K562 (cell line): ENCODE results near the gene SLX9. TPM values are rescaled to one million over a fixed set of nuclear protein-coding genes. Genes with fewer than 3 reads are reported as not detected.

ENCODE experiments used
- ATAC-seq: fragments of 200-7000 bp; cut with Tn5 transposase; 3 replicates; pipeline ENCODE4 v1.9.1; 2020; ENCODE audit warnings: moderate library complexity
- BruUV-seq: library from RNA; stranded (reverse); fragments of 400-500 nt; replicated peaks from 2 replicates; lab custom pipeline; 2021; lab: Mats Ljungman, UMichigan
- CTCF ChIA-PET: fragments of 300-600 bp; formaldehyde crosslinking; extraction: SDS; loops from one replicate; lab custom pipeline; 2021; ENCODE audit warnings: low intra/inter-chr PET ratio; lab: Yijun Ruan, JAX
- POLR2A ChIA-PET: fragments of 300-600, 350-650 bp; sonication (Branson Sonifier 250); formaldehyde crosslinking; extraction: SDS; loops from one replicate; lab custom pipeline; 2021; ENCODE audit warnings: antibody characterized with exemption, inconsistent platforms; lab: Yijun Ruan, JAX
- DNase-seq, 4 experiments: peaks; one replicate each; pipeline versions ENCODE4 v3.0.0 to v3.0.0-alpha.2; 2011 to 2018; ENCODE audit warnings: low spot score in 3 of 4, mixed read lengths in 3 of 4; ENCODE audit errors: extremely low read depth in 1 of 4
- FAIRE-seq: peaks from 2 replicates; lab custom pipeline; 2011; peaks lifted over from hg19 to GRCh38; lab: Jason Lieb, UNC
- H2AFZ ChIP-seq: 2 replicates; pipeline ENCODE4 v1.6.0; 2011; ENCODE audit warnings: low read depth, low read length, control low read depth, inconsistent platforms
- H3K27ac ChIP-seq: fragments of 200-600 bp; 3 replicates; pipeline ENCODE4 v1.8.0; 2011; ENCODE audit warnings: low read depth, mild to moderate bottlenecking, control low read depth, inconsistent platforms, low read length, moderate library complexity, mixed read lengths; ENCODE audit errors: extremely low read depth
- H3K27me3 ChIP-seq, 2 experiments: fragments of 300-600 bp in 1 of 2; 2 replicates in 1 of 2; 3 replicates in 1 of 2; pipeline versions ENCODE4 v1.6.0 to v1.8.0; 2011; ENCODE audit warnings: inconsistent platforms in 2 of 2, low read length in 2 of 2, mild to moderate bottlenecking in 1 of 2, mixed read lengths in 1 of 2, moderate library complexity in 1 of 2; ENCODE audit not compliant: control insufficient read depth in 2 of 2, insufficient read depth in 2 of 2
- H3K36me3 ChIP-seq: fragments of 300-600 bp; 3 replicates; pipeline ENCODE4 v1.8.0; 2011; ENCODE audit warnings: mild to moderate bottlenecking, low read length, inconsistent platforms; ENCODE audit not compliant: control insufficient read depth, insufficient read depth
- H3K4me1 ChIP-seq, 2 experiments: fragments of 200-600 bp in 1 of 2; replicated peaks in 1 of 2; 2 replicates in 1 of 2; 3 replicates in 1 of 2; pipeline versions ENCODE4 v1.5.1 to v1.8.0; 2011; ENCODE audit warnings: inconsistent platforms in 2 of 2, low read length in 2 of 2, mild to moderate bottlenecking in 1 of 2, mixed read lengths in 1 of 2, moderate library complexity in 1 of 2; ENCODE audit not compliant: control insufficient read depth in 2 of 2, insufficient read depth in 2 of 2
- H3K4me2 ChIP-seq: 2 replicates; pipeline ENCODE4 v1.6.1; 2011; ENCODE audit warnings: low read length, control low read depth, inconsistent platforms, mixed read lengths; ENCODE audit not compliant: insufficient read depth
- H3K4me3 ChIP-seq: fragments of 200-600 bp; sonication (generic), shearing (Covaris generic); 2 replicates; pipeline ENCODE4 v1.5.1; 2016; ENCODE audit warnings: control low read depth, inconsistent platforms
- H3K79me2 ChIP-seq: fragments of 200-600 bp; 3 replicates; pipeline ENCODE4 v1.8.0; 2011; ENCODE audit warnings: low read length, inconsistent platforms; ENCODE audit not compliant: control insufficient read depth, insufficient read depth
- H3K9ac ChIP-seq, 2 experiments: 2 replicates each; pipeline versions ENCODE4 v1.6.0 to v1.6.1; 2011; ENCODE audit warnings: low read depth in 2 of 2, low read length in 2 of 2, control low read depth in 1 of 2, inconsistent platforms in 1 of 2, mild to moderate bottlenecking in 1 of 2, mixed read lengths in 1 of 2; ENCODE audit not compliant: insufficient read depth in 1 of 2
- H3K9me1 ChIP-seq: one replicate; pipeline ENCODE4 v1.6.0; 2011; ENCODE audit warnings: inconsistent platforms, mild to moderate bottlenecking, low read length, moderate library complexity; ENCODE audit not compliant: control insufficient read depth, insufficient read depth
- H3K9me3 ChIP-seq: replicated peaks from 2 replicates; pipeline ENCODE4 v1.5.1; 2011; ENCODE audit warnings: low read depth, low read length, inconsistent platforms; ENCODE audit not compliant: control insufficient read depth, insufficient read depth
- H4K20me1 ChIP-seq: replicated peaks from 2 replicates; pipeline ENCODE4 v1.6.1; 2011; ENCODE audit warnings: low read length, inconsistent platforms, mixed read lengths; ENCODE audit not compliant: control insufficient read depth, insufficient read depth
- ARNT ChIP-seq, 2 experiments: fragments of 450-650 bp; IDR thresholded peaks; 2 replicates each; pipeline ENCODE4 v1.6.1; 2016; ENCODE audit warnings: mild to moderate bottlenecking in 1 of 2
- BCL6 ChIP-seq: fragments of 250-450 bp; sonication (Bioruptor Pico); IDR thresholded peaks from 2 replicates; pipeline ENCODE4 v1.4.0; 2020
- CBX1 ChIP-seq: sonication (generic); IDR thresholded peaks from 2 replicates; pipeline ENCODE4 v1.6.1; 2016; ENCODE audit warnings: antibody characterized with exemption, low read depth, mild to moderate bottlenecking
- DIDO1 ChIP-seq: fragments of 450-650 bp; IDR thresholded peaks from 2 replicates; pipeline ENCODE4 v1.6.1; 2016; ENCODE audit warnings: low read depth, missing biosample characterization, missing genetic modification characterization
- FUS ChIP-seq: fragments of 200-400 bp; formaldehyde crosslinking; optimal IDR thresholded peaks from 2 replicates; pipeline ENCODE3; 2017; ENCODE audit warnings: low read depth, low read length
- GATAD2A ChIP-seq: fragments of 450-650 bp; IDR thresholded peaks from 2 replicates; pipeline ENCODE4 v1.6.1; 2017
- HNRNPUL1 ChIP-seq: fragments of 200-400 bp; formaldehyde crosslinking; IDR thresholded peaks from 2 replicates; pipeline ENCODE4 v1.6.1; 2017; ENCODE audit warnings: low read length
- MECOM ChIP-seq: fragments of 250-450 bp; sonication (Bioruptor Pico); IDR thresholded peaks from 2 replicates; pipeline ENCODE4 v1.8.0; 2022; ENCODE audit warnings: inconsistent platforms
- PKNOX1 ChIP-seq: fragments of 450-650 bp; IDR thresholded peaks from 2 replicates; pipeline ENCODE4 v1.6.1; 2016
- RUNX1 ChIP-seq: sonication (generic); IDR thresholded peaks from 2 replicates; pipeline ENCODE4 v1.6.1; 2016; ENCODE audit warnings: antibody characterized with exemption, low read depth
- SMARCB1 ChIP-seq: IDR thresholded peaks from 2 replicates; pipeline ENCODE4 v1.6.1; 2011; ENCODE audit warnings: improper control_type of control experiment, low read depth; ENCODE audit not compliant: insufficient read length
- TAF7 ChIP-seq: fragments of 450-650 bp; IDR thresholded peaks from 2 replicates; pipeline ENCODE4 v1.6.1; 2016; ENCODE audit warnings: missing genetic modification characterization, missing compliant biosample characterization
- ZBTB33 ChIP-seq: sonication (generic); formaldehyde crosslinking; IDR thresholded peaks from 2 replicates; pipeline ENCODE4 v1.8.1; 2023; ENCODE audit warnings: mild to moderate bottlenecking, missing genetic modification reagents
- ZNF134 ChIP-seq: fragments of 250-450 bp; sonication (Bioruptor Pico); conservative IDR thresholded peaks from 2 replicates; pipeline ENCODE4 v1.4.0; 2020
- ZNF408 ChIP-seq: fragments of 250-450 bp; sonication (Bioruptor Pico); IDR thresholded peaks from 2 replicates; pipeline ENCODE4 v1.4.0; 2020; ENCODE audit warnings: low read depth, mild to moderate bottlenecking, moderate library complexity
- ZNF668 ChIP-seq: fragments of 250-450 bp; sonication (Bioruptor Pico); IDR thresholded peaks from 2 replicates; pipeline ENCODE4 v1.8.0; 2022; ENCODE audit warnings: mild to moderate bottlenecking, inconsistent platforms
- ZNF830 ChIP-seq: fragments of 250-450 bp; sonication (Bioruptor Pico); IDR thresholded peaks from 2 replicates; pipeline ENCODE4 v1.5.0; 2021; ENCODE audit warnings: mild to moderate bottlenecking
- WGBS: fragments of 100-300 bp; shearing (Covaris generic); methylation state at CpG from one replicate; pipeline ENCODE4 v1.1.6; 2016; ENCODE audit warnings: low coverage, mixed read lengths; ENCODE audit not compliant: insufficient coverage; ENCODE audit errors: missing lambda C conversion rate; 5-methylcytosine and 5-hydroxymethylcytosine counted together
- in situ Hi-C: fragments of 300-500 bp; cut with MboI; formaldehyde crosslinking; loops from 4 replicates; pipeline ENCODE4 v1.15.0; 2018; ENCODE audit warnings: inconsistent platforms, mixed read lengths
- intact Hi-C: fragments of 100-400 bp; cut with micrococcal nuclease; formaldehyde crosslinking; loops from 2 replicates; pipeline ENCODE4 v1.14.2; 2022
- polyA plus RNA-seq, 8 experiments: library from polyadenylated mRNA; depleted of rRNA in 4 of 8; stranded (reverse) in 5 of 8; unstranded in 3 of 8; fragments of >200 nt; fragmentation: Nextera tagmentation in 2 of 8; fragmentation: Illumina TruSeq in 1 of 8; extraction: Ambion mirVana in 2 of 8; extraction: Trizol in 1 of 8; gene quantifications; 2 replicates each; pipeline versions ENCODE4 v1.2.1 to v1.2.3, GENCODE V29; 2011 to 2014; ENCODE audit warnings: inconsistent platforms in 1 of 8, missing spikeins in 1 of 8
- total RNA-seq, 7 experiments: library from RNA; depleted of rRNA in 6 of 7; stranded (reverse); fragments of >200 nt in 6 of 7; fragmentation: Illumina TruSeq in 2 of 7; extraction: Trizol in 2 of 7; gene quantifications; 2 replicates each; pipeline versions ENCODE4 v1.2.1 to v1.2.3, GENCODE V29; 2011 to 2021; ENCODE audit warnings: low replicate concordance in 1 of 7
- TF ChIP-seq, protein P1 (sequence below): fragments of 250-450 bp; sonication (Bioruptor Pico); IDR thresholded peaks from 2 replicates; pipeline ENCODE4 v1.4.0; 2020; ENCODE audit warnings: mild to moderate bottlenecking, moderate library complexity

The SLX9 gene
- total and polyA plus RNA-seq, 9 of the 15 experiments (the other 6 are each of a cell fraction or from before 2014, with no cell fraction given) = 1.2 to 75.5 (median 16.5) TPM

- ChIA-PET CTCF (no interaction called here), POLR2A (no interaction called here)
- Histone ChIP-seq H3K27me3 (peaks cover 34 to 81% of the 10 kb centered on the region in 2 experiments), H3K36me3 (no peaks in the 10 kb centered on the region), H3K79me2 (no peaks in the 10 kb centered on the region), H3K4me3 (no peak overlapping the region), H3K9me3 (no peaks in the 10 kb centered on the region), H3K4me1 (peaks cover 0 to 81% of the 10 kb centered on the region in 2 experiments; a peak in 1 of 5 replicates), H3K27ac (no peak overlapping the region), H3K4me2 (no peak overlapping the region), H3K9ac (no peak overlapping the region), H4K20me1 (peaks cover 42% of the 10 kb centered on the region), H3K9me1 (peaks cover 4% of the 10 kb centered on the region), H2AFZ (no peak overlapping the region)
- in situ Hi-C loops = no loop called here
- 13% methylated on average over 13 of the region's 13 CpGs for WGBS
- BruUV-seq = no TSS peak
- intact Hi-C loops = no loop called here
- FAIRE-seq (no peak), DNase-seq (no peak), ATAC-seq (no peak)
- TF ChIP-seq ZNF830 (CRISPR knock-in tag) (no peak), RUNX1 (no peak), DIDO1 (tag) (no peak), CBX1 (no peak), PKNOX1 (no peak), ZNF668 (CRISPR knock-in tag) (no peak), HNRNPUL1 (no peak), SMARCB1 (no peak), ZNF408 (CRISPR knock-in tag) (no peak), MECOM (CRISPR knock-in tag) (no peak), ZBTB33 (CRISPR knock-in tag) (no peak), ARNT (IDR thresholded peaks at IDR 0.05) (no peak), BCL6 (no peak), ZNF134 (CRISPR knock-in tag) (no peak), GATAD2A (no peak), FUS (no peak), TAF7 (tag) (no peak)
- TF ChIP-seq, protein P1, sequence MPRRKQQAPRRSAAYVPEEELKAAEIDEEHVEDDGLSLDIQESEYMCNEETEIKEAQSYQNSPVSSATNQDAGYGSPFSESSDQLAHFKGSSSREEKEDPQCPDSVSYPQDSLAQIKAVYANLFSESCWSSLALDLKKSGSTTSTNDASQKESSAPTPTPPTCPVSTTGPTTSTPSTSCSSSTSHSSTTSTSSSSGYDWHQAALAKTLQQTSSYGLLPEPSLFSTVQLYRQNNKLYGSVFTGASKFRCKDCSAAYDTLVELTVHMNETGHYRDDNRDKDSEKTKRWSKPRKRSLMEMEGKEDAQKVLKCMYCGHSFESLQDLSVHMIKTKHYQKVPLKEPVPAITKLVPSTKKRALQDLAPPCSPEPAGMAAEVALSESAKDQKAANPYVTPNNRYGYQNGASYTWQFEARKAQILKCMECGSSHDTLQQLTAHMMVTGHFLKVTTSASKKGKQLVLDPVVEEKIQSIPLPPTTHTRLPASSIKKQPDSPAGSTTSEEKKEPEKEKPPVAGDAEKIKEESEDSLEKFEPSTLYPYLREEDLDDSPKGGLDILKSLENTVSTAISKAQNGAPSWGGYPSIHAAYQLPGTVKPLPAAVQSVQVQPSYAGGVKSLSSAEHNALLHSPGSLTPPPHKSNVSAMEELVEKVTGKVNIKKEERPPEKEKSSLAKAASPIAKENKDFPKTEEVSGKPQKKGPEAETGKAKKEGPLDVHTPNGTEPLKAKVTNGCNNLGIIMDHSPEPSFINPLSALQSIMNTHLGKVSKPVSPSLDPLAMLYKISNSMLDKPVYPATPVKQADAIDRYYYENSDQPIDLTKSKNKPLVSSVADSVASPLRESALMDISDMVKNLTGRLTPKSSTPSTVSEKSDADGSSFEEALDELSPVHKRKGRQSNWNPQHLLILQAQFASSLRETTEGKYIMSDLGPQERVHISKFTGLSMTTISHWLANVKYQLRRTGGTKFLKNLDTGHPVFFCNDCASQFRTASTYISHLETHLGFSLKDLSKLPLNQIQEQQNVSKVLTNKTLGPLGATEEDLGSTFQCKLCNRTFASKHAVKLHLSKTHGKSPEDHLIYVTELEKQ (CRISPR knock-in tag) = no peak
Measured at GRCh38 chr21:44990921-44991320, 51.1 kb downstream of the SLX9 start.
